ENCODE data around the gene ATP6V1G2.

- TF ChIP-seq RBBP5 (IDR thresholded peaks at IDR 0.05; ENCODE audit: borderline replicate concordance, low read depth, low read length) (no peak), RAD21 (IDR thresholded peaks at IDR 0.05 in 1 of 2, conservative IDR thresholded peaks at IDR 0.05 in 1 of 2; ENCODE audit: low read depth in 2 of 2, low read length in 2 of 2) (no peak), POLR2A (IDR thresholded peaks at IDR 0.05; ENCODE audit: control extremely low read depth in 1 of 2, low read depth in 2 of 2, low read length in 2 of 2) (no peak)
Measured at GRCh38 chr6:31568537-31568961, 22.1 kb upstream of the ATP6V1G2 start.

Measured in H1 (cell line).